HUES64 (cell line): ENCODE results near the gene LMCD1.

ENCODE experiments used
- H3K27ac ChIP-seq: 2 replicates; pipeline ENCODE4 v1.7.0; 2013; ENCODE audit warnings: low read depth, low read length, inconsistent platforms
- H3K27me3 ChIP-seq: 2 replicates; pipeline ENCODE4 v1.6.1; 2013; ENCODE audit warnings: mild to moderate bottlenecking, low read length; ENCODE audit not compliant: insufficient read depth
- H3K36me3 ChIP-seq: 2 replicates; pipeline ENCODE4 v1.6.1; 2013; ENCODE audit warnings: mild to moderate bottlenecking, low read length; ENCODE audit not compliant: insufficient read depth
- H3K4me1 ChIP-seq: 2 replicates; pipeline ENCODE4 v1.6.1; 2013; ENCODE audit warnings: mild to moderate bottlenecking, low read length, moderate library complexity; ENCODE audit not compliant: insufficient read depth
- H3K4me3 ChIP-seq: 2 replicates; pipeline ENCODE4 v1.5.1; 2013; ENCODE audit warnings: mild to moderate bottlenecking, low read length, moderate library complexity
- H3K9ac ChIP-seq: 2 replicates; pipeline ENCODE4 v1.6.1; 2013; ENCODE audit warnings: mild to moderate bottlenecking, low read depth, low read length
- H3K9me3 ChIP-seq: 2 replicates; pipeline ENCODE4 v1.6.1; 2013; ENCODE audit warnings: low read depth, low read length; ENCODE audit not compliant: insufficient read depth
- WGBS: fragments of 150-250, 120-280 bp; methylation state at CpG from one replicate; pipeline ENCODE4 v1.1.7; 2013; ENCODE audit warnings: missing lambda C conversion rate; 5-methylcytosine and 5-hydroxymethylcytosine counted together

The LMCD1 gene

DNA sequence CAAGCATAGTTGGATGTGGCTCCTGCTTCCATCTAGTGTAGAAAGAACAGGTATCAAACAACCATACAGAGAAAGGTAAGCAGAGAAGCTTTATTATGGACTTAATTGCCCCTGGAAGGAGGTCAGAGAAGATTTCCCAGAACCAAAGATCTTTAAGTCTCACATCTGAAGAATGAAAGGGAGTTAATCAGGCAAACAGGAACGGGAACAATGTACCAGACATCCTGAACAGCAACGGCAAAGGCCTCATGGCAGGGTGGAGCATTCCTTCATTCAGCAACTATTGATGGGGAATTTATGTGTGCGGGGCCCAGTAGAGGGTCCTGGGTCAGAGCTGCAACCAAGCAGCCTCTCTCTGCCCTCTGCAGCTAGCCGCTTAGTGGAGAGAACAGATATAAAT lies 61.5 kb downstream of the LMCD1 start:
- Histone ChIP-seq H3K36me3 (peaks cover 34% of the 10 kb centered on the region), H3K9ac (no peak overlapping the region)
- 88% methylated on average over 3 of the region's 4 CpGs for WGBS

DNA sequence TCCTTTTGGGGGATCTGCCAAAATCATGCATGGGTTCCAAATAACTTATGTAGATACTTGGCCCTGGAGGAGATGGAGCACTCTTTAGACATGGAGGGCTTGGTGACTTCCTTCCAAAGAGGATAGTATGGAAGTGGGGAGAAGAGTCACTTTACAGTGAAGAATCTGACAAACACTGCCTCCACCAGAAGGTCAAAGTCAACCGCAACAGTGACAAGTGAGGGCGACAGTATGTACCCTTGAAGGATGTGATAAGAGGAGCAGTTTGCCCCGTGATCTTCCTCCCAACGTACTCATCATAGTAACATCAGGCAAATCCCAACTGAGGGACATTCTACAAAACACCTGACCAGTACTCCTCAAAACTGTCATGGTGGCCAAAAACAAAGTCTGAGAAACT lies 62.0 kb downstream of the LMCD1 start:
- H3K27me3 ChIP-seq: no peaks in the 10 kb centered on the region
- H3K9ac ChIP-seq: no peak overlapping the region
- peaks cover 37% of the 10 kb centered on the region for H3K36me3 ChIP-seq
- H3K27ac ChIP-seq: no peak overlapping the region
- no peak overlapping the region for H3K4me3 ChIP-seq
- H3K9me3 ChIP-seq: no peaks in the 10 kb centered on the region
- no peaks in the 10 kb centered on the region for H3K4me1 ChIP-seq
- WGBS: 96% methylated on average over 4 of the region's 4 CpGs

More for the DNA sequence above, 61.5 kb downstream of the LMCD1 start:
- Histone ChIP-seq H3K4me3 (no peak overlapping the region), H3K27ac (no peak overlapping the region), H3K27me3 (no peaks in the 10 kb centered on the region), H3K9me3 (no peaks in the 10 kb centered on the region), H3K4me1 (no peaks in the 10 kb centered on the region)

DNA sequence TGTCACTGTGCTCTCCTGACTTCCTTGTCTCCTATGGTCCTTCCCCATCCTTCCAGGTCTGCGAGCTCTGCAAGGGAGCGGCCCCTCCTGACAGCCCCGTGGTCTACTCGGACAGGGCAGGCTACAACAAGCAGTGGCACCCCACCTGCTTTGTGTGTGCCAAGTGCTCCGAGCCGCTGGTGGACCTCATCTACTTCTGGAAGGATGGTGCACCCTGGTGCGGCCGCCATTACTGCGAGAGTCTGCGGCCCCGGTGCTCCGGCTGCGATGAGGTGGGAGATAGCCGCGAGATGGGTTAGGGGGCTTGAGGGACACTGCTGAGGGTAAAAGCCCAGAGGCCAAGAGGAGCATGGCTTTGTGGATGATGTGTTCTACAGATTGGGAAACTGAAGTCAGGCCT lies 63.8 kb downstream of the LMCD1 start:
- no peaks in the 10 kb centered on the region for H3K9me3 ChIP-seq
- H3K27ac ChIP-seq: no peak overlapping the region
- peaks cover 48% of the 10 kb centered on the region for H3K36me3 ChIP-seq
- H3K4me1 ChIP-seq: no peaks in the 10 kb centered on the region
- H3K4me3 ChIP-seq: no peak overlapping the region
- H3K9ac ChIP-seq: no peak overlapping the region
- 95% methylated on average over 15 of the region's 15 CpGs for WGBS
- H3K27me3 ChIP-seq: no peaks in the 10 kb centered on the region

DNA sequence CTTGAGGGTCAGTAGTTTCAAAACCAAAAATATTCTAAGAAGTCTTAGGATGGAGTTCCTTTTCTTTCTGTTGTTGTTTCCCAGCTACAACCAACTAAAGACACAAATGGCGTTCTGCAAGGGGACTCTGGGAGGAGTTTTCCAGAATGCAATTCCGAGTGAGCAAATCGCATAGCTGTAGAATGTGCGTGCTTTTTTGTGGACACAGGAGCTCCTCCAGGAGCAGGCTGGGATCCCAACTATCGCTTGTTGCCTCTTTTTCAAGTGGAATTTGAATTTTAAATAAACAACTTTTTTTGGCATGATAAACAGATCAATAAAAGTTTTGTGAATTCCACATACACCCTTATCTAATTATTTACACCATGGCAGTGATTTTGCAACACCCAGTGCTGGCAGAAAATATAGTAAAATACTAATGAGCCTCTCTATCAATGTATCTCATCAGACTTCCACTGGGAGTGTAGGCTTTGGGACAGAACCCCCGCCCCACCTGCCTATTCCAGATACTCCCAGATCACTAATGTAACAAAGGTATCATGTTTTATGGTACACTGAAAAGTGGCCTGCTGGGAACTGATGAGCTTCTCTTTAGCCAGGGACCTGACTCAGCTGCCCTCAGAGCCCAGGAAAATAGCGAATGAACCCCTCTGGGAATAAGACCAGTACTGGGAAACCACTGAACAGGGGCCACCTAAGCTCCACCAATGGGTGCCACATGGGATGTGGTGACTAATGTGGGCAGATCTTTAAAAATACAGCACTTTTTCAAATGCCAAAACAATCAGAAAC lies 66.4 kb downstream of the LMCD1 start:
- H3K4me1 ChIP-seq: no peaks in the 10 kb centered on the region
- H3K9ac ChIP-seq: no peak overlapping the region
- H3K4me3 ChIP-seq: no peak overlapping the region
- no peak overlapping the region for H3K27ac ChIP-seq
- 92% methylated on average over 6 of the region's 7 CpGs for WGBS
- H3K36me3 ChIP-seq: peaks cover 48% of the 10 kb centered on the region
- no peaks in the 10 kb centered on the region for H3K27me3 ChIP-seq
- no peaks in the 10 kb centered on the region for H3K9me3 ChIP-seq

DNA sequence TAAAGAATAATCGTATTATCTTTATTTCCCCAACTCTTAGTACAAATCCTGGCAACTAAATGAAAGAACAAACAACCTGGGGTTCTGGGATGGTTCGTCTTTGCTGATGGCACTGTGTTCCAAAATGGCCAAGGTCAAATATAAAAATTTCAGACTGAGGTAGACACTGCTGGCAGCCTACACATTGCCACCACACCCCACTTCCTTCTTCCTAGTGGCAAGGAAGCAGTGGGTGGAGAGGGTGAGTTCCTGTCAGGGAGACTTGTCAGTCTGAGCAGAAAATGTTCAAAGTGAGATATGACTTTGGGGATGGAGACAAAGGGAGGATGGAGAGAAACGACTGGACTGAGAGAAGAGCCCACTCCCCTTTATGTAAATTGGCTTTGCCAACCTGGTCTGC lies 69.6 kb downstream of the LMCD1 start:
- WGBS: 91% methylated on average over 2 of the region's 3 CpGs
- Histone ChIP-seq H3K4me3 (no peak overlapping the region), H3K27me3 (no peaks in the 10 kb centered on the region), H3K27ac (no peak overlapping the region), H3K36me3 (peaks cover 33% of the 10 kb centered on the region), H3K9me3 (no peaks in the 10 kb centered on the region), H3K4me1 (no peaks in the 10 kb centered on the region), H3K9ac (no peak overlapping the region; the same call in 1 of the 2 replicates)

DNA sequence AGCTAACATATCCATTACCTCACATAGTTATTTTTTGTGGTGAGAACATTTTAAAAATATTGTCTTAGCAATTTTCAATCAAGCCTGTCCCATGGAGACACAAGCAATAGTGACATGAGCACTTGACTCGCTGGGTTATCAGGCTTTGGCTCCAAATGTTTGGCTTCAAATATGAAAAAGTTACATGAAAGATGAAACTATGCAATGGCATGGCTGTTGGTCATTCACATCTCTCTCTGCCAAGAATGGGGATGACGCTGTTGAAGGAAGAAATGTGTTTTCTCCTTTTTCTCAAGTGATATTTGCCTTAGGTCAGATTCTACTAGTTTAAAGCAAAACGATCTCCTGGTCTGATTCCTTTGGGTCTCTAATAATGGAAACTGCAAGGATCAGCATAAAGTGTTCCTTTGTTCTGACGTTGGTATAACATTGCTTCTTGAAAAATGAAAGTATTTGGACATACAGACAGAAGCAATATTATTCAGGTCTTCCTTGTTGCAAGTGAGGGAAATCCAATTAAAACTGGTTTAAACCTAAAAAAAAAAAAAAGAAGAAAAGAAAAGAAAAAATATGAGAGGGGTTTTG lies 71.8 kb downstream of the LMCD1 start:
- no peaks in the 10 kb centered on the region for H3K4me1 ChIP-seq
- no peaks in the 10 kb centered on the region for H3K27me3 ChIP-seq
- H3K9ac ChIP-seq: no peak overlapping the region
- no peaks in the 10 kb centered on the region for H3K9me3 ChIP-seq
- peaks cover 13% of the 10 kb centered on the region; the same call in 1 of the 2 replicates for H3K36me3 ChIP-seq
- H3K4me3 ChIP-seq: no peak overlapping the region
- H3K27ac ChIP-seq: no peak overlapping the region
- 92% methylated on average over 4 of the region's 4 CpGs for WGBS

DNA sequence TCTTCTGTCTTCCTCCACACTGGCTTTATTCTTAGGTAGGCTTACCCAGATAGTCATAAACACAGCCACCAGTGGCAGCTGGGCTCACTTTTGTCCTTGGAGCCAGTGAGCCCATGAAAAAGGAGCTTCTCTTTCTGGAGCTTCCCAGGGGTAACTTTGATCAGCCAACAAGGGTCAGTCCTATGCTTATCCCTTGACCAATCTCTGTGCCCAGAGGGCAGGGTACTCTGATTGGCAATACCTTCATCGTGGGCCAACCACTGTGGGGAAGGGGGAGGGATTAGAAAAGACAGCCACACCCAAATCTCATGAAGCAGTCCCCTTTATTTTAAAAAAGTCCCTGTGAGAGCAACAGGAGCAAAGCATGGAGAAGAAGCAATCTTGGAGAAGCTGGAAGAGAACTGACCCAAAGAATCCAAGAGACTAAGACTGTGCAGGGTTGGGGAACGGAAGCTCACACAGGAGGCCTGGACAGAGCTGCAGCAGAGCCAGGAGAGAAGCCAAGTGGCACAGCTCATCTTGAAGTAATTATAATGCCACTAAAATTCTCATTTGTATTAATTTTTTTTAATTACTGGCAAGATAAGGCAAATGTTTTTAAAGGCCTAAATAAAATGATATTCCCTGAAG lies 72.5 kb downstream of the LMCD1 start:
- Histone ChIP-seq H3K27ac (no peak overlapping the region), H3K36me3 (peaks cover 7% of the 10 kb centered on the region; the same call in 1 of the 2 replicates), H3K4me1 (no peaks in the 10 kb centered on the region), H3K9me3 (no peaks in the 10 kb centered on the region), H3K9ac (no peak overlapping the region), H3K27me3 (no peaks in the 10 kb centered on the region), H3K4me3 (no peak overlapping the region)
- WGBS: 94% methylated on average over 1 of the region's 2 CpGs

DNA sequence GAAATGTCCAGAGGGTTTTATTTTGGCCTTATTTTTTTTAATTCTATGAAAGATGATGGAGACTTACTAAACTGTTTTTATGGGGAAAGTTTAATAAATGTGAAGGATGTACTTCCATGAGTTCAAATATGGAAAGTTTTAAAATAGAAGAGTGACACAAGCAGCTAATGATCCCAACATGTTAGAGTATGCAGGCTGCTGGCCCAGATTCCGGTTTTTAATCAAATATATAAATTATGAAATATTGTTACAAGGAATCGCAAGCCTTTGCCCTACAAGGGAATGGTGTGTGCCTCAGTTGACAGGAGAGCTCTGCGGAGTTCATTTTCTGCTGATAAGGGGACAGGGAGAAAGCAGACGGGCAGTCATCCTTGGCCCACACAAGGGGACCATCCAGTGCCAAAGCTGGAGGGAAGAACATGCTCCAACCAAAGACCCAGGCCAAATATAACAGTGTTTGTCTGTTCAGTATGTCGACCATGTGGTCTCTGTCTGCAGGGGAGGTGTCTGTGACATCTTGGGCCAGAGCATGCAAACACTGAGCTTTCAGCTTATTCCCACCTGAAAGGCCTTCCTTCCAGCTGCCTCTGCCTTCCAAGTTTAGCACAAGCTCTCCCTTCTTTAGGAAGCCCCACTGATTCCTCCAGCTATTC lies 73.2 kb downstream of the LMCD1 start:
- Histone ChIP-seq H3K4me1 (no peaks in the 10 kb centered on the region), H3K4me3 (no peak overlapping the region), H3K27ac (no peak overlapping the region), H3K9me3 (no peaks in the 10 kb centered on the region), H3K36me3 (peaks cover under 1% of the 10 kb centered on the region; the same call in 1 of the 2 replicates), H3K27me3 (no peaks in the 10 kb centered on the region), H3K9ac (no peak overlapping the region)
- 98% methylated on average over 4 of the region's 5 CpGs for WGBS

DNA sequence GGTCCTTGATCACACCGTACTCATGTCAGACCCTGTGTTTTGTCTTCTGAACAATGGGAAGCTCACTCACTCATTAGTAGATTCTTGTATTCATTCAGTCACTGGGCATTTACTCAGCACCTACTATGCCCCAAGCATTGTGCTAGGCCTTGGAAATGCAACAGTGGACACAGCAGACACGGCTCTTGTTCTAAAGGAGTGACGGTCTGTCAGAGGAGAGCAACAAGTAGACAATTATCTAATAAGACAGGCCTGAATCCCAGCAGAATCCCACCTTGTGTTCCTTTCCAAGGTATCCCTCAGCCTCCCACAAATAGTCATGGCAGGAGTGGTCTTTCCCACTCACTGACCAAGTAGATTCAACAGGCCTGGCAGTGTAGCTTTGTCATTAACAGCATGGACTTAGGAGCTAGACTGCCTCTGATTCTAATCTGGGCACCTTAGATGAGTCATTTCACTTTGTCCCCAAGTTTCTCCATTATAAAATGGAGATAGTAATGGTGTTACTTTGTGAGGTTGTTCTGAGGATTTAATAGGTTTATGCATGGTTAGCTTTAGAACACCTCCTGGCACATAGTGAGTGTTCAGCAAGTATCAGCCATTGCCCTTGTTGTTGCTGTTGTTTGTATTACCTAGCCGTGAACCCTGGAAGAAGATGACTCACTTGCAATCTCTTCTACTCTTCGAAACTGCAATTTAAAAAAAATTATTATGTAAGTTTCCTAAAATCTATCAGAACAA lies 73.9 kb downstream of the LMCD1 start:
- Histone ChIP-seq H3K4me1 (no peaks in the 10 kb centered on the region), H3K36me3 (no peaks in the 10 kb centered on the region), H3K9me3 (no peaks in the 10 kb centered on the region), H3K9ac (no peak overlapping the region), H3K27ac (no peak overlapping the region), H3K4me3 (no peak overlapping the region), H3K27me3 (no peaks in the 10 kb centered on the region)
- 96% methylated on average over 4 of the region's 5 CpGs for whole genome bisulfite sequencing

DNA sequence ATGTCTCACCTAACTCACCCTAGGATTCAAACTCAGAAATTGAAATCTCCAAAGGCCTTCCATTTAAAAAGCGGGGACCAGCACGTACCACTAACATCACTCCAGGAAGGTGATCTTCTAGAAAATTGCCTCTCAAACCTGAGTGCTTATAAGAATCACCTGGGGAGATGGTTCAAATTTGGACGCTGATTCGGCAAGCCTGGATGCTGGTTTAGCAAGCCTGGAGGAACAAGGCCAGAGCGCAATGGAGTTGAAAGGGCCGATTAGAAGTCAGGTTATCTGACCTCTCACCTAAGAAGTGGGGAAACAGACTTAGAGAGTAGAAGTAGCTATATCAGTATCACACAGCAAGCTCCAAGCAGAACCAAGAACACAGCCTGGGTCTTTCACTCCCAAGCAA lies 74.8 kb downstream of the LMCD1 start:
- H3K27ac ChIP-seq: no peak overlapping the region
- no peak overlapping the region for H3K9ac ChIP-seq
- no peaks in the 10 kb centered on the region for H3K36me3 ChIP-seq
- no peaks in the 10 kb centered on the region for H3K9me3 ChIP-seq
- WGBS: 88% methylated on average over 6 of the region's 6 CpGs
- H3K4me3 ChIP-seq: no peak overlapping the region
- H3K4me1 ChIP-seq: no peaks in the 10 kb centered on the region
- H3K27me3 ChIP-seq: no peaks in the 10 kb centered on the region
